ENCODE measurements around the gene ZBTB22. TPM values are rescaled to one million over a fixed set of nuclear protein-coding genes. Genes with fewer than 3 reads are reported as not detected.
"Not testable (repeated sequence)": the region's sequence is repeated elsewhere in the genome, so short reads cannot be mapped to it uniquely, and the experiment has no call there.

The ZBTB22 gene
- total RNA-seq, 2 donors from 2014 or later, result 15.0 to 29.5 TPM

GRCh38 chr6:33286946-33287914 lies 30.3 kb downstream of the ZBTB22 start:
- peaks cover 17% of the 10 kb centered on the region for H3K36me3 ChIP-seq

GRCh38 chr6:33285214-33285613 lies 32.3 kb downstream of the ZBTB22 start:
- H3K4me3 ChIP-seq; H3K27ac ChIP-seq; ATAC-seq (ENCODE audit: insufficient number of reproducible peaks, low FRiP score, low read depth); H3K27me3 ChIP-seq (replicated peaks; ENCODE audit: insufficient read depth); H3K9me3 ChIP-seq; H3K36me3 ChIP-seq; DNase-seq (ENCODE audit: low spot score): not testable (repeated sequence)
- H3K4me1 ChIP-seq (ENCODE audit: control insufficient read depth in 1 of 2, low read depth in 2 of 2), result peaks cover 15 to 16% of the 10 kb centered on the region in 2 donors

More at GRCh38 chr6:33286946-33287914, 30.3 kb downstream of the ZBTB22 start:
- no peaks in the 10 kb centered on the region for H3K9me3 ChIP-seq
- no peak overlapping the region for H3K27ac ChIP-seq
- no peak overlapping the region for H3K4me3 ChIP-seq
- no peak for ATAC-seq (ENCODE audit: insufficient number of reproducible peaks, low FRiP score, low read depth)
- no peaks in the 10 kb centered on the region for H3K27me3 ChIP-seq (replicated peaks; ENCODE audit: insufficient read depth)
- TF ChIP-seq CTCF (IDR thresholded peaks at IDR 0.05), result no peak
- H3K4me1 ChIP-seq (ENCODE audit: control insufficient read depth in 1 of 2, low read depth in 2 of 2), result peaks cover 16 to 22% of the 10 kb centered on the region in 2 donors
- no peak for DNase-seq (ENCODE audit: low spot score)

GRCh38 chr6:33280539-33280938 lies 37.0 kb downstream of the ZBTB22 start:
- H3K4me3 ChIP-seq, result no peak overlapping the region
- no peak for TF ChIP-seq CTCF (IDR thresholded peaks at IDR 0.05)
- H3K4me1 ChIP-seq (ENCODE audit: control insufficient read depth in 1 of 2, low read depth in 2 of 2), result peaks cover 9 to 23% of the 10 kb centered on the region in 2 donors
- ATAC-seq (ENCODE audit: insufficient number of reproducible peaks, low FRiP score, low read depth) (no peak), DNase-seq (ENCODE audit: low spot score) (no peak)
- no peaks in the 10 kb centered on the region for H3K9me3 ChIP-seq
- H3K27ac ChIP-seq, result no peak overlapping the region
- H3K36me3 ChIP-seq, result peaks cover 3% of the 10 kb centered on the region
- no peaks in the 10 kb centered on the region for H3K27me3 ChIP-seq (replicated peaks; ENCODE audit: insufficient read depth)

GRCh38 chr6:33279971-33280511 lies 37.5 kb downstream of the ZBTB22 start:
- Histone ChIP-seq H3K9me3 (no peaks in the 10 kb centered on the region), H3K4me3 (no peak overlapping the region), H3K27ac (no peak overlapping the region), H3K27me3 (replicated peaks; ENCODE audit: insufficient read depth) (no peaks in the 10 kb centered on the region), H3K4me1 (ENCODE audit: control insufficient read depth in 1 of 2, low read depth in 2 of 2) (peaks cover 9 to 25% of the 10 kb centered on the region in 2 donors), H3K36me3 (peaks cover 3% of the 10 kb centered on the region)
- TF ChIP-seq CTCF (IDR thresholded peaks at IDR 0.05), result peak; percentile 24
- DNase-seq (ENCODE audit: low spot score) (no peak), ATAC-seq (ENCODE audit: insufficient number of reproducible peaks, low FRiP score, low read depth) (no peak)

GRCh38 chr6:33279257-33279695 lies 38.3 kb downstream of the ZBTB22 start:
- H3K27ac ChIP-seq, result no peak overlapping the region
- H3K4me1 ChIP-seq (ENCODE audit: control insufficient read depth in 1 of 2, low read depth in 2 of 2), result peaks cover 12 to 29% of the 10 kb centered on the region in 2 donors
- H3K9me3 ChIP-seq, result no peaks in the 10 kb centered on the region
- no peak for ATAC-seq (ENCODE audit: insufficient number of reproducible peaks, low FRiP score, low read depth)
- TF ChIP-seq CTCF (IDR thresholded peaks at IDR 0.05), result no peak
- H3K27me3 ChIP-seq (replicated peaks; ENCODE audit: insufficient read depth), result no peaks in the 10 kb centered on the region
- no peak for DNase-seq (ENCODE audit: low spot score)
- peaks cover 7% of the 10 kb centered on the region for H3K36me3 ChIP-seq
- H3K4me3 ChIP-seq, result no peak overlapping the region
